ENCODE measurements around the gene MIER2.

Gene MIER2

DNA sequence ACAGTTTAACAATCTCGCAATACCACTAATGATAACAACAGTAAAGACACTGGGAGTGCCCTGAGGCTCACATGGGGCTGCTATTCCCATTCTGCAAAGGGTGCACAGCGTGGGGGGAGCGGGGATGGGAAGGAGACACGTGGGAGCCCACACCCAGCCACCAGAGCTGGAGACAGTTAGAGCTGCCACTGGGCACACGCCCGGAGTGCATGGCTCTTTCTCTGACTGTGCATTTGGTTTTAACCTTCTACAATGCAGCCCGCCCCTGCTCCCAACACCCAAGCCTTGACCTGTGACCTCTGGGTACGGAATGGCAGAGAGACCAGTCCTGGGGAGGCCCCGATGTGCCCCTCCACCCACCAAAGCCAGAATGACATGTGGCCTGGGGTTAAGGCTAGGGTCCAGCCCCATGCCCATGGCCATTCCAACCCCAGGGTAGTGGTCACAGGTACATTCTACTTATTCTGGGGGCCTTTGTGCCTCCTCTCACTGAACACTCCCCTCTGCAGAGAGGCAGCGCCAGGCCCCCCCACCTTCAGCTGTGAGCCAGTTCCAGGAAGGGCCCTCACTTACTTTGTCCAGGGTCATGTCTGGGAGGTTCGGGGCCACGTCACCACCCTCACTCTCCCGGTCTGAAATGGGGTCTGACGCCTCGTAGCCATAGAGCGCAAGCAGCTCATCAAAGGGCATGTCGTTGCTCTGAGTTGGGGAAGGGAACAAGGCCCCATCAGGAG is 17.1 kb downstream of the MIER2 start:
- H3K4me1 ChIP-seq (ENCODE audit: insufficient read depth, low read length) = no peaks in the 10 kb centered on the region
- H3K36me3 ChIP-seq (ENCODE audit: insufficient read depth, low read length) = peaks cover 85% of the 10 kb centered on the region
- no peak overlapping the region for H3K4me3 ChIP-seq (ENCODE audit: low read length)
- peaks cover 67% of the 10 kb centered on the region for H3K9me3 ChIP-seq (ENCODE audit: low read length)
- H3K27me3 ChIP-seq (ENCODE audit: insufficient read depth, low read length) = no peaks in the 10 kb centered on the region
- H2AFZ ChIP-seq (ENCODE audit: low read depth, low read length) = no peak overlapping the region

DNA sequence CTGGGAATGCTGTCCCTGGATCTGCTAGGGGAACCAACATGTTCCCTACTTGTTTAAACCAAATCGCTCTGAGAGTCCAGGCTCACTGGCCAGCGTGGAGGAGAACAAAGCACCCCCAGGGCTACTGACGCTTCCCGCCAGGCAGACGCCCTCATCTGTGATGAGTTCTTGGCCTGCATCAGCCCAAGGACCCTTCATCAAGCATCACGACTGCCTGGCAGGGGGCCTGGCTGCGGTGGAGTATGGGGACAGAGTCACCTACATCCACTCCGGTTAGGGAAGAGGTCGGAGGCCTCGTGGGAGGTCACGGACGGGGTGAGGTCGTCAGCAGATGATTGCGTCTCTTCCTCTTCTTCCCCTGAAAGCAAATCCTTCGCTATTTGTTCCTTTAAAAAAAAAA is 17.7 kb downstream of the MIER2 start:
- Histone ChIP-seq H3K4me3 (ENCODE audit: low read length) (no peak overlapping the region), H3K27me3 (ENCODE audit: insufficient read depth, low read length) (no peaks in the 10 kb centered on the region), H3K4me1 (ENCODE audit: insufficient read depth, low read length) (no peaks in the 10 kb centered on the region), H3K36me3 (ENCODE audit: insufficient read depth, low read length) (peaks cover 88% of the 10 kb centered on the region), H2AFZ (ENCODE audit: low read depth, low read length) (no peak overlapping the region), H3K9me3 (ENCODE audit: low read length) (peaks cover 70% of the 10 kb centered on the region)

DNA sequence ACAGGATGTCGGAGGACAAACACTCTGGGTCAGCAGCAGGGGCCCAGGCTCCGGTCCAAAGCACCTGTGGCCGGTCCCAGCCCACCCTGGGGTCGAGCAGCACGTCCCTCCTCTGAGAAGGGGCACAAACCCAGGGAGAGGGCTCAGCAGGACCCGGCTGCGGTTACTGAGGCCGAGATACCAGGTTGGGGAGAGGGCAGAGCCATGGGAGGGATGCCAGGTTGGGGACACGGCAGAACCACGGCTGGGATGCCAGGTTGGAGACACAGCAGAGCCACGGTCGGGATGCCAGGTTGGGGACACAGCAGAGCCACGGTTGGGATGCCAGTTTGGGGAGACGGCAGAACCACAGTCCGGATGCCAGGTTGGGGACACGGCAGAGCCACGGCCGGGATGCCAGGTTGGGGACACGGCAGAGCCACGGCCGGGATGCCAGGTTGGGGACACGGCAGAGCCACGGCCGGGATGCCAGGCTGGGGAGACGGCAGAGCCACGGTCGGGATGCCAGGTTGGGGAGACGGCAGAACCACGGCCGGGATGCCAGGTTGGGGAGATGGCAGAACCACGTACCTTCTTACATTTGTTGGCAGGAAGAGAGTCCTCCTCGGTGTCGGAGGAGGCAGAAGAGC is 18.5 kb downstream of the MIER2 start:
- Histone ChIP-seq H3K4me1 (ENCODE audit: insufficient read depth, low read length) (no peaks in the 10 kb centered on the region), H3K36me3 (ENCODE audit: insufficient read depth, low read length) (peaks cover 85% of the 10 kb centered on the region), H3K4me3 (ENCODE audit: low read length) (no peak overlapping the region), H2AFZ (ENCODE audit: low read depth, low read length) (no peak overlapping the region), H3K9me3 (ENCODE audit: low read length) (peaks cover 69% of the 10 kb centered on the region), H3K27me3 (ENCODE audit: insufficient read depth, low read length) (no peaks in the 10 kb centered on the region)

DNA sequence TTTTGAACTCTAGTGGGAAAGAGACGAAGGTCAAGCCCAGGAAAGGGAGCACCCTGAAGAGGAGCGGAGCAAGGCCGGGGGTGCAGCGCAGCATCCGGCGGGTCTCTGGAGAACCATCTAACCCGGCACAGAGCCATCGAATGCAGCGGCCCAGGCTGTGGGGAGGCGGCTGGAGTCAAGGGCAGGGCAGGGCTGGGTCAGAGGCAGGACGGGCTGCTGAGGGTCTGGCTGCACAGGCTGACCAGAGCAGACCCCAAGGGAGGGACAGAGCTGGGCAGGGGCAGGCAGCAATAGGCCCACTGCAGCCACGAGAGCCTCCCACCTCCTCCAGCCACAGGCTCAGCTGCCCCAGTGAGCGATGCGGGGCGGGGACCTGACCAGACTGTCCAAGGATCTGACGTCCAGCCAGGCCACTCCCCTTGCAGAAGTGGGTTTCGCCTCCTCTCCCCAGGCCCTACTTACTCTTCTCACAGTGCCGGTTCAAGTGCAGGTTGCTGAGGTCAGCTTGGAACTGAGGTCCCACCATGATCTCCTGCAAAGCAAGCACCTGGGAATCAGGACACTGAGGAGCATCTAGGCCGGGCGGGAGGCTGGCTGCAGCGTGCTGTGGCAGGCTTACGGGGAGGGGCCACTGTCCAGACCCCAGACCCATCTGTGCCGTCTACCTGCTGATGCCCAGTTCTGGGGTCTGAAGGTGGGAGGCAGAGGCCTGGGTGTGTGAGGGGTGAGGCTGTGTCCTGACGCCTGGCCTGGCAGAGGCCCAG is 19.2 kb downstream of the MIER2 start:
- Histone ChIP-seq H3K9me3 (ENCODE audit: low read length) (peaks cover 69% of the 10 kb centered on the region), H2AFZ (ENCODE audit: low read depth, low read length) (no peak overlapping the region), H3K36me3 (ENCODE audit: insufficient read depth, low read length) (peaks cover 85% of the 10 kb centered on the region), H3K4me1 (ENCODE audit: insufficient read depth, low read length) (no peaks in the 10 kb centered on the region), H3K27me3 (ENCODE audit: insufficient read depth, low read length) (no peaks in the 10 kb centered on the region), H3K4me3 (ENCODE audit: low read length) (no peak overlapping the region)

DNA sequence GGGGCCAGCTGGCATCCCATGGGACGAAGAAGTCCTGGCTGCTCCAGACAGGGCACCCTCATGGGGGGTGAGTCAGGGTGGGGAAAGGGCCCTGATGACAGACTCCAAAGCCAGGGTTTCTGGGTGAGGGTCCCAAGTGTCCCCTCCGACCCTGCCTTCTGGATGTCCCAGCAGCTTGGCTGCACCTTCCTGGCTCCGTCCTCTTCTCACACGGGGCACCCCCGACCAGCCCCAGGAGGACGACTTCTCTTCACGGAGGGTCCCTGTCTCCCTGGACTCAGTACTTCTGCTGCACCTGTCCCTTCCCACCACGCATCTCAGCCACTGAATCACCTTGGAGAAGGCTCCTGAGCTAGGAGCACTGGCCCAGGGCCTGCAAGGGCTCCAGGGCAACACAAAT is 19.9 kb downstream of the MIER2 start:
- Histone ChIP-seq H2AFZ (ENCODE audit: low read depth, low read length) (no peak overlapping the region), H3K36me3 (ENCODE audit: insufficient read depth, low read length) (peaks cover 85% of the 10 kb centered on the region), H3K9me3 (ENCODE audit: low read length) (peaks cover 68% of the 10 kb centered on the region), H3K4me3 (ENCODE audit: low read length) (no peak overlapping the region), H3K4me1 (ENCODE audit: insufficient read depth, low read length) (no peaks in the 10 kb centered on the region), H3K27me3 (ENCODE audit: insufficient read depth, low read length) (no peaks in the 10 kb centered on the region)

DNA sequence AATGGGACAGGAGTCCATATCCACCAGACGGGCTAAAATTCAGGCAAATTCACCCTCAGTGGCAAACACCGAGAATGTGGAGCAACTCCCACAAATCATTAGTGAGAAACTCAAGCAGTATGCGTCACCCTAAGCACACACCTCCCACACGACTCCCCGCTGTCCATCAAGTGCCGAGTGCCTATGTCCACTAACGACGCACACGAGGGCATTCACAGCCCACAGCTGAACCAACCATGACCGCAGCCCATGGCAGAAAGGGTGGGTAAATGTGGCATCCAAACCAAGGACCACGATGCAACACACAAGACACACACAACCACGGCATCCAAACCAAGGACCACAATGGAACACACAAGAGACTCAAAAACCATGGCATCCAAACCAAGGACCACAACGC is 22.0 kb downstream of the MIER2 start:
- peaks cover 52% of the 10 kb centered on the region for H3K9me3 ChIP-seq (ENCODE audit: low read length)
- H3K4me3 ChIP-seq (ENCODE audit: low read length) = no peak overlapping the region
- no peak overlapping the region for H2AFZ ChIP-seq (ENCODE audit: low read depth, low read length)
- no peaks in the 10 kb centered on the region for H3K4me1 ChIP-seq (ENCODE audit: insufficient read depth, low read length)
- H3K27me3 ChIP-seq (ENCODE audit: insufficient read depth, low read length) = no peaks in the 10 kb centered on the region
- peaks cover 70% of the 10 kb centered on the region for H3K36me3 ChIP-seq (ENCODE audit: insufficient read depth, low read length)

DNA sequence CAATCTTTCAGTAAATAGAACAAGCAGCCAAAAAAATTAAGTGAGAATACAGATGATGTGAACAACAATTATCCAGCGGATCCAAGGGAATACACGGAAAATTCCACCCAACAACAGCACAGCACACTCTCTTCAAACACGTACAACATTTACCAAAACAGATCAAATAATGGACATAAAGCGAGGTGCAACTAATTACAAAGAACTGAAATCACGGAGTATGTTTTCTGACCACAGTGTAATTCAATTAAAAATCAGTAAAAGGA is 26.2 kb downstream of the MIER2 start:
- no peaks in the 10 kb centered on the region for H3K4me1 ChIP-seq (ENCODE audit: insufficient read depth, low read length)
- no peak overlapping the region for H3K4me3 ChIP-seq (ENCODE audit: low read length)
- H2AFZ ChIP-seq (ENCODE audit: low read depth, low read length) = no peak overlapping the region
- H3K9me3 ChIP-seq (ENCODE audit: low read length) = peaks cover 31% of the 10 kb centered on the region
- no peaks in the 10 kb centered on the region for H3K27me3 ChIP-seq (ENCODE audit: insufficient read depth, low read length)
- H3K36me3 ChIP-seq (ENCODE audit: insufficient read depth, low read length) = peaks cover 56% of the 10 kb centered on the region

DNA sequence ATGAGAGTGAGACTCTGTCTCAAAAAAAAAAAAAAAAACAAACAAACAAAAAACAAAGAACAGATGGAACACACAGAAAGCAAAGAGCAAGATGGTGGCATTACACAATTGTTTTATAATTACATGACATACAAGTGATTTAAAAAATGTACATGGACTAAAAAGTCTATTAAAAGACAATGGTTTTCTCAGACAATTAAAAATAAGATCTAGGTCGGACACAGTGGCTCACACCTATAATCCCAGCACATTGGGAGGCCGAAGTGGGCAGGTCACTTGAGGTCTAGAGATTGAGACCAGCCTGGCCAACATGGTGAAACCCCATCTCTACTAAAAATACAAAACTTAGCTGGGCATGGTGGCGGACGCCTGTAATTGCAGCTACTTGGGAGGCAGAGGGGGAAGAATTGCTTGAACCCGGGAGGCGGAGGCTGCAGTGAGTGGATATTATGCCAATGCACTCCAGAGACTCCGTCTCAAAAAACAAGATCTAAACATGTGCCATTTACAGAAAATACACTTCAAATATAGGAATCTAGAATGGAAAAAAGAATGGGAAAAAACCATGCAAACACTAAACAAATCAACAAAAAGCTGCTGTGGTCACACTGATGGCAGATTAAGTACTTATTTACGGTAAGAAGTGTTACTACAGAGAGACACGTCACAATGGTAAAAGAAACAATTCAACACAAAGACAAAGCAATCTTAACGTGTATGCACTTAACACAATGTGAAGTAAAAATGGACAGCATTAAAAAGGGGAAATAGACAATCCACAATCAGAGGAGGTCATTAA is 26.7 kb downstream of the MIER2 start:
- Histone ChIP-seq H2AFZ (ENCODE audit: low read depth, low read length) (no peak overlapping the region), H3K27me3 (ENCODE audit: insufficient read depth, low read length) (no peaks in the 10 kb centered on the region), H3K4me3 (ENCODE audit: low read length) (no peak overlapping the region), H3K36me3 (ENCODE audit: insufficient read depth, low read length) (peaks cover 51% of the 10 kb centered on the region), H3K9me3 (ENCODE audit: low read length) (peaks cover 26% of the 10 kb centered on the region), H3K4me1 (ENCODE audit: insufficient read depth, low read length) (no peaks in the 10 kb centered on the region)

DNA sequence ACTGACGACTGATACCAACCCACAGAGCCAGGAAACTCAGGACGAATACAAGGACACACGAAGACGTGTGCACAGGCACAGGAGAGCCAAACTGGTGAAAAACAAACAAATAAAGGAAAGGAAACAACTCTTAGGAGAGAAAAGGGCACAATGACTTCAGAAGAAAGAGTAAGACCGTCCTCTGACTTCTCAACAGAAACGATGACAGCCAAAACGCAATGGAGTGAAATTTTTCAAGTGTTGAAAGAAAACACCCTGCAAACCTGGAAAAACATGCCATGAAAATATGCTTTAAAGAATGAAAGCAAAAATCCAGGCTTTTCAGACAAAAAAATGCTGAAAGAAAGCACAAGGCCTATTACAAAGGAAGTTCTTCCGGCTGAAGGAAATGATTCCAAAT is 28.8 kb downstream of the MIER2 start:
- no peak overlapping the region for H2AFZ ChIP-seq (ENCODE audit: low read depth, low read length)
- no peaks in the 10 kb centered on the region for H3K4me1 ChIP-seq (ENCODE audit: insufficient read depth, low read length)
- H3K4me3 ChIP-seq (ENCODE audit: low read length) = no peak overlapping the region
- H3K9me3 ChIP-seq (ENCODE audit: low read length) = peaks cover 13% of the 10 kb centered on the region
- peaks cover 47% of the 10 kb centered on the region for H3K36me3 ChIP-seq (ENCODE audit: insufficient read depth, low read length)
- H3K27me3 ChIP-seq (ENCODE audit: insufficient read depth, low read length) = no peaks in the 10 kb centered on the region

DNA sequence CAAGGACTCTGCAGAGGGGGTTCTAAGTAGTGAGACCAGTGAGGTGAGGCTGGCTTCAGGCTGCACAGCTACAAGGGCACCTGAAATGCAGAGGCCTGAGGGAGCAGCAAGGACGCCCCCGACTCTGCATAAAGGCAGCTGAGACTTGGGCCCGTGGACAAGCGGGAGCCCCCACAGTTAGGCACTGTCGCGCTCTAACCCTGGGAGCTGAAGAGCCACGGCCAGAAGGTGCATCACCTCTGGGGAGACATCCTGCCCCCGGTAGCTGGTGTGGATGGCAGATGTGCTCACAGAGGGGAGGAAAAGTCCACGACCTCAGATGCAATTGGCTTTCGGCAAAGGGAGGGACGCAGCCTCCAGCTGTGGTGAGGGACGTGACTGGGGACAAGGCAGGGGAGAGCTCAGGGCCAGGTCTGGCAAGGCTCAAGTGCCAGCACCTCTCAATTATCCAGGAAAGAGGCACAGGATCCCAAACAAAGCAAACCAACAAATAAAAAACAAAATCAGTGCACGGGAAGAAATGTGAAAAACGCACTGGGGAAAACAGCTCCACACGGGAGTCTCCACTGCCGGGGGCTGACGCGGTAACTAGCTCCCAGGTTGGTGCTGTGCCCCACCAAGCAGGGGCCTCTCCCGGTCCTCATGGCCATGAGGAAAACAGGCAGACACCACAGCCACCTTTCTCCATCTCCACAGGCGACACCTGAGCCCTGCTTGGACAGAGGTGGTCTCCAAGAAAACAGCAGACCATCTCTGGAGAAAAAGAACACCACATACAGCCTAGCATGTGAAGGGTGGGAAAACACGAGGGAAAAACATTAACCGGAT is 30.4 kb downstream of the MIER2 start:
- Histone ChIP-seq H3K4me1 (ENCODE audit: insufficient read depth, low read length) (no peaks in the 10 kb centered on the region), H3K4me3 (ENCODE audit: low read length) (no peak overlapping the region), H3K36me3 (ENCODE audit: insufficient read depth, low read length) (peaks cover 41% of the 10 kb centered on the region), H2AFZ (ENCODE audit: low read depth, low read length) (no peak overlapping the region), H3K9me3 (ENCODE audit: low read length) (peaks cover 4% of the 10 kb centered on the region), H3K27me3 (ENCODE audit: insufficient read depth, low read length) (no peaks in the 10 kb centered on the region)

DNA sequence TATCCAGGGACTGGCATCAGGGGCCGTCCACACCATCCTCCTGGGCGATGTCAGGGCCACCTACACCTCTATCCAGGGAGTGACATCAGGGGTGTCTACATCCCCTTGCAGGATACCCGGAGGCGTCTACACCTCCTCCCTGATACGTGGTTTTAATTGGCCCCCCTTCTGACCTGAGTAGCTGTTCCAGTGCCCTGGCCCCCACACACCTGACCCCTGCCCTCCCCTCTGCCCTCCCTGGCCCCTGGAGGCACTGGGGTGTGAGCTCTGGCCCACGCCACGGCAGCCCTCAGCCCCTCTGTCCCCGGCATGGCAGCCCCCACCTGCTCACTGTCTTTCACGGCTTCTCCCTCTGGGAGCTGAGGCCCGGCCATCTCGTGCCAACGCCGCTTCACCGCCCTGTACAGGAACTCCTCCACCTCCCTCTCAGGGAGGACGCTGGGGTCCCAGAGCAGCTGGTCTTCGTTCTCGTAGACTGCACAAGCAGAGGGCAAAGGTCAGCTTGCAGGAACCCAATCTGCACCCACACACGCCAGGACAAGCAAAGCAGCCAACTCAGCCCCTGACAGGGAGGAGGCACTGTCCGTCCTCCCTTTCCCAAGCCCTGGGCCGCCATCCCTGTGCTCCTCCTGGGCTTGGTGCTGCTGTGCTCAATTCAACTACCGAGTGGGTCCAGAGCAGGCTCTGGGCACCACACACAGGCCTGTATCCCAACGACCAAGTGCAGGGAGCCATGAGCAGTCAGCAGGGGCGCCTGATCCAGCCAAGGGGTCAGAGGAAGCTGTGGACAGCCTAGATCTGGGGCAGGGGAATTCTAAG is 31.2 kb downstream of the MIER2 start:
- H3K27me3 ChIP-seq (ENCODE audit: insufficient read depth, low read length) = no peaks in the 10 kb centered on the region
- no peak overlapping the region for H3K4me3 ChIP-seq (ENCODE audit: low read length)
- peaks cover 49% of the 10 kb centered on the region for H3K36me3 ChIP-seq (ENCODE audit: insufficient read depth, low read length)
- H3K4me1 ChIP-seq (ENCODE audit: insufficient read depth, low read length) = no peaks in the 10 kb centered on the region
- H2AFZ ChIP-seq (ENCODE audit: low read depth, low read length) = no peak overlapping the region
- peaks cover 2% of the 10 kb centered on the region for H3K9me3 ChIP-seq (ENCODE audit: low read length)

DNA sequence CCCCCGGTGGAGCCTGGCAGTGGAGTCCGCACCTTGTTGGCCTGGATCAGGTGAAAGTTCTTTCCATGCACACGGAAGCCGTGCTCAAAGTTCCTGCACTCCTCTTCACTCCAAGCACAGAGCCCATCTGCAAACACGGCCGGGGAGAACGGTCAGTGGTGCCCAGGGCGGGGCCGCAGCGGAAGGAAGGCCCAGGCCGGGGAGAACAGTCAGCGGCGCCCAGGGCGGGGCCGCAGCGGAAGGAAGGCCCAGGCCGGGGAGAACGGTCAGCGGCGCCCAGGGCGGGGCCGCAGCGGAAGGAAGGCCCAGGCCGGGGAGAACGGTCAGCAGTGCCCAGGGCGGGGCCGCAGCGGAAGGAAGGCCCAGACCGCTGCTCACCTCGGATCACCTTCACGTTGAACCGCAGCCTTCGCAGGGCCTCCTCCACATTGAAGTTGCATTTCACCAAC is 32.8 kb downstream of the MIER2 start:
- Histone ChIP-seq H3K36me3 (ENCODE audit: insufficient read depth, low read length) (peaks cover 58% of the 10 kb centered on the region), H2AFZ (ENCODE audit: low read depth, low read length) (no peak overlapping the region)

More for the DNA sequence above, 32.8 kb downstream of the MIER2 start:
- Histone ChIP-seq H3K27me3 (ENCODE audit: insufficient read depth, low read length) (no peaks in the 10 kb centered on the region), H3K9me3 (ENCODE audit: low read length) (no peaks in the 10 kb centered on the region), H3K4me3 (ENCODE audit: low read length) (no peak overlapping the region), H3K4me1 (ENCODE audit: insufficient read depth, low read length) (no peaks in the 10 kb centered on the region)
